HEK293T (cell line): ENCODE results near the gene DOCK7.

ENCODE experiments used
- CTCF ChIA-PET: fragments of 350-600 bp; formaldehyde crosslinking; extraction: SDS; loops from one replicate; lab custom pipeline; 2021; ENCODE audit warnings: antibody characterized with exemption, inconsistent platforms; lab: Yijun Ruan, JAX
- POLR2A ChIA-PET: fragments of 350-600 bp; formaldehyde crosslinking; extraction: SDS; loops from one replicate; lab custom pipeline; 2020; ENCODE audit warnings: antibody characterized with exemption, inconsistent platforms; lab: Yijun Ruan, JAX
- DNase-seq: peaks from one replicate; pipeline ENCODE4 v3.0.0; 2012; ENCODE audit warnings: mixed read lengths; ENCODE audit errors: extremely low spot score
- ARNT ChIP-seq: fragments of 450-650 bp; IDR thresholded peaks from 2 replicates; pipeline ENCODE4 v1.6.1; 2017; ENCODE audit warnings: mild to moderate bottlenecking
- BHLHE40 ChIP-seq: fragments of 450-650 bp; IDR thresholded peaks from 2 replicates; pipeline ENCODE4 v1.6.1; 2016; ENCODE audit warnings: mild to moderate bottlenecking, moderate library complexity, borderline replicate concordance
- CTBP1 ChIP-seq: fragments of 450-650 bp; IDR thresholded peaks from 2 replicates; pipeline ENCODE4 v1.6.1; 2016; ENCODE audit warnings: borderline replicate concordance
- ELF4 ChIP-seq: fragments of 450-650 bp; IDR thresholded peaks from 2 replicates; pipeline ENCODE4 v1.6.1; 2017; ENCODE audit warnings: antibody characterized with exemption
- FOXA1 ChIP-seq: fragments of 450-650 bp; IDR thresholded peaks from 2 replicates; pipeline ENCODE4 v1.6.1; 2016; ENCODE audit warnings: mild to moderate bottlenecking
- FOXK2 ChIP-seq: fragments of 450-650 bp; IDR thresholded peaks from 2 replicates; pipeline ENCODE4 v1.6.1; 2016; ENCODE audit warnings: mild to moderate bottlenecking
- FOXM1 ChIP-seq: fragments of 450-650 bp; IDR thresholded peaks from 2 replicates; pipeline ENCODE4 v1.6.1; 2017; ENCODE audit warnings: mild to moderate bottlenecking, borderline replicate concordance
- HDGF ChIP-seq: fragments of 450-650 bp; IDR thresholded peaks from 2 replicates; pipeline ENCODE4 v1.6.1; 2017; ENCODE audit warnings: antibody characterized with exemption, borderline replicate concordance
- L3MBTL2 ChIP-seq: fragments of 450-650 bp; conservative IDR thresholded peaks from 2 replicates; pipeline ENCODE4 v1.6.1; 2016; ENCODE audit warnings: mild to moderate bottlenecking
- LEF1 ChIP-seq: fragments of 450-650 bp; IDR thresholded peaks from 2 replicates; pipeline ENCODE4 v1.6.1; 2017; ENCODE audit warnings: mild to moderate bottlenecking, borderline replicate concordance
- NFRKB ChIP-seq: fragments of 450-650 bp; IDR thresholded peaks from 2 replicates; pipeline ENCODE4 v1.6.1; 2016; ENCODE audit warnings: mild to moderate bottlenecking, moderate library complexity
- SP1 ChIP-seq: fragments of 450-650 bp; IDR thresholded peaks from 2 replicates; pipeline ENCODE4 v1.6.1; 2017
- SUZ12 ChIP-seq: fragments of 450-650 bp; IDR thresholded peaks from 2 replicates; pipeline ENCODE4 v1.6.1; 2016; ENCODE audit warnings: mild to moderate bottlenecking
- TARDBP ChIP-seq: fragments of 450-650 bp; IDR thresholded peaks from 2 replicates; pipeline ENCODE4 v1.6.1; 2016
- ZNF384 ChIP-seq: fragments of 450-650 bp; IDR thresholded peaks from 2 replicates; pipeline ENCODE4 v1.6.1; 2016
- TF ChIP-seq, protein P1 (sequence below): fragments of 450-650 bp; IDR thresholded peaks from 2 replicates; pipeline ENCODE4 v1.6.1; 2016

The DOCK7 gene

DNA sequence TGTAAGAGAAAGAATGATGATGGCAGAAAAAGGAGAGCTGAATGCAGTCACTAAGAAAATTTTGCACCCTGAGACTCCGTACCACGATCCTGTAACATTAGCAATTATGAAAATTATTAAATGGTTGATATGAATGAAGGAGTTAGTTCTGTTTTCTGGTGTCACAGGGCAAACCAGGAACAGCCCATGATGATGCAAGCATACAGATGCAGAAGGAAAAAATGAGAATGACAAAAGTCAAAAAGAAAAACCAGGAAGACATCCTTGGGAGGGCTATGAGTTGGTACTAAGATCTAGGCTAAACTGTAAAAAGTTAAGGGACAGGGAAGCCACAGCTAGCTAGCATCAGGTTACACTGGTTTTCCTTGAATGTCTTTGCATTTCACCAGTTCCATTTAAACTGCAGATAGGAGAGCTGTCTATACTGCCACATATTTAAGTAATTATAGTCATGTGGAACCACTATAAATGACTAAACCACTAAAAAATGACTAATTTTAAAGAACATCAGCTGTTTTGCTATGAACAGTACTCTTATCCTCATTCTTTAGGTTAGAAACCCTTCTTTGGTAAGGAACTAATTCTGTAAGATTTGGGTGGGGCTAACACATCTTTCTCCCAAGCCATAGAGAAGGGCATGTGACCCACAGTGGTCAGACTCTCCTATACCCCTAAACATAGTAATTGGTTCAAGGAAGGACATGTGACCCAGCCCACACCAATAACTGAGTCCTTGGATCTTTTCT, 11.4 kb downstream of the DOCK7 start:
- ChIA-PET CTCF (no interaction called here), POLR2A (no interaction called here)
- no peak for DNase-seq
- TF ChIP-seq, protein P1, sequence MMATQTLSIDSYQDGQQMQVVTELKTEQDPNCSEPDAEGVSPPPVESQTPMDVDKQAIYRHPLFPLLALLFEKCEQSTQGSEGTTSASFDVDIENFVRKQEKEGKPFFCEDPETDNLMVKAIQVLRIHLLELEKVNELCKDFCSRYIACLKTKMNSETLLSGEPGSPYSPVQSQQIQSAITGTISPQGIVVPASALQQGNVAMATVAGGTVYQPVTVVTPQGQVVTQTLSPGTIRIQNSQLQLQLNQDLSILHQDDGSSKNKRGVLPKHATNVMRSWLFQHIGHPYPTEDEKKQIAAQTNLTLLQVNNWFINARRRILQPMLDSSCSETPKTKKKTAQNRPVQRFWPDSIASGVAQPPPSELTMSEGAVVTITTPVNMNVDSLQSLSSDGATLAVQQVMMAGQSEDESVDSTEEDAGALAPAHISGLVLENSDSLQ = no peak
- TF ChIP-seq NFRKB (no peak), L3MBTL2 (no peak), CTBP1 (no peak), ELF4 (no peak), FOXM1 (no peak), FOXK2 (no peak), FOXA1 (no peak), ZNF384 (no peak), TARDBP (no peak), BHLHE40 (no peak), ARNT (no peak), SP1 (no peak), LEF1 (no peak), SUZ12 (no peak), HDGF (no peak)

DNA sequence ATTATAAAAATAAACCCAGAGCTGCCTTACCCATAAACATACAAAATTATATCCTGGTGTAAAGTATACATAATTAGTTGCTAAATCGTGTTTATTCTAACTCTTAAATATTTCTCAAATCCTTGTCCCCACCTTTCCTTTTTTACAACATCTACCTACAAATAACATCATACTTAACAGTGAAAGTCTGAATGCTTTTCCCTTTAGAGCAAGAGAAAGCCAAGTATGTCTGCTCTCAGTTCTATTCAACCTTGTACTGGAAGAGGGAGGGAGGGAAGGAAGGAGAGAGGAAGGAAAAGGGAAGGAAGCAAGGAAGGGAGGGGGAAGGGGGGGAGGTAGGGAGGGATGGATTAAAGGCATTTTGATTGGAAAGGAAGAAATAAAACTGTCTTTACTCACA, 14.6 kb downstream of the DOCK7 start:
- DNase-seq = no peak
- TF ChIP-seq L3MBTL2 = no peak
- TF ChIP-seq TARDBP = no peak
- no peak for TF ChIP-seq BHLHE40
- TF ChIP-seq SP1 = no peak
- TF ChIP-seq, protein P1 = no peak
- no peak for TF ChIP-seq ARNT
- TF ChIP-seq HDGF = no peak
- no peak for TF ChIP-seq NFRKB
- no peak for TF ChIP-seq SUZ12
- TF ChIP-seq FOXM1 = no peak
- CTCF ChIA-PET = no interaction called here
- POLR2A ChIA-PET = no interaction called here

DNA sequence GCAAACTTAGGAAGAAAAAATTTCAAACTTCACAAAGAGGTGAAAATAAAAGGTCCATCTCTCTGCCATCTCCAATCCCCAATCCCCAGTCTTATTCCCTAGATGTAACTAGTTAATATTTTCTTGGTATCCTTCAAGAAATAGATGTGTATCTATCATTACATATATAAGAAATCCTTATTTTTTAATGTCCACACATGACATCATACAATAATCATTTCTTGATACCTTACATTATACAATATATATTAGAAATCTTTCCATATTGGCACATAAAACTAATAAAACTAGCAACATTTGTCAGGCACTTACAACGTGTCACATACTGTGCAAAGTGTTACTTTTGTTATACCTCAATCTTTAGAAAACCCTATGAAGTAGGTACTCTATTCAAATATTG, 16.2 kb downstream of the DOCK7 start:
- POLR2A ChIA-PET = no interaction called here
- TF ChIP-seq FOXK2 = no peak
- no peak for TF ChIP-seq HDGF
- no peak for TF ChIP-seq LEF1
- no peak for TF ChIP-seq NFRKB
- TF ChIP-seq BHLHE40 = no peak
- no peak for TF ChIP-seq ARNT
- no peak for DNase-seq
- CTCF ChIA-PET = no interaction called here

DNA sequence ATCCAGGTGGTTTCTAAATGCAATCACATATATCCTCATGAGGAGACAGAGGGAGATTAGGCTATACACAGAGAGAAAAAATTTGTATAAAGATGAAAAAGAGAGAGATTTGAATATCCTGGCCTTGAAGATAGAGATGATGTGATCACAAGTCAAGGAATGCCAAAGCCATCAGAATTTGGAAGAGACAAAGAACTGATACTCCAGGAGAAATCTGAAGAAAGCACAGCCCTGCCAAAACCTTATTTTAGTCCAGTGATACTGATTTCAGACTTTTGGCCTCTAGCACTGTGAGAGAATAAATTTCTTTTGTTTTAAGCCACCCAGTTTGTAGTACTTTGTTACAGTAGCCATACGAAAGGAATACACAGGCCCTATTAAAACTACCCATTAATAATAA, 33.4 kb downstream of the DOCK7 start:
- ChIA-PET POLR2A (no interaction called here), CTCF (no interaction called here)
- DNase-seq = no peak
- TF ChIP-seq NFRKB (no peak), BHLHE40 (no peak), FOXA1 (no peak), FOXM1 (no peak), ARNT (no peak), TARDBP (no peak), ZNF384 (no peak), CTBP1 (no peak), HDGF (no peak), SP1 (no peak), SUZ12 (no peak), FOXK2 (no peak), L3MBTL2 (no peak), LEF1 (no peak)
- TF ChIP-seq, protein P1 = no peak

DNA sequence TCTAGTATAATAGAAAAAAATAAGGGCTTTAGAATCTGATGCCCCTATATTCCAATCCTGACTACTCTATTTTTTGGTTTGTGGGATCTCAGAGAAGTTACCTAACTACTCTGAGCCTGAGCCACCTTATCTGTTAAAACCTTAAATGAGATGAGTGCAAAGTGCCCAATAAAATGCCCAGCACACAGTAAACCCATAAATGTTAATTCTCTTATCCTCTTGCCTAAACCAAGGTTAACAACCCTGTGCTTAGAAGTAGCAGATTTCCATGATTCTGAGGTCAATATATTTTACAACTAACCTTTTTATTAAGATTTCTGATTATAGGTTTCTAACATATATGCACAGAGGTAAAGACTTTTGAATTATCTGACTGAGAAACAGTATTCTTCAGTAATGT, 35.8 kb downstream of the DOCK7 start:
- TF ChIP-seq FOXM1 (no peak), FOXA1 (no peak), BHLHE40 (no peak), SP1 (no peak), HDGF (no peak), ELF4 (no peak), ZNF384 (no peak), SUZ12 (no peak), ARNT (no peak), CTBP1 (no peak), NFRKB (no peak), L3MBTL2 (no peak)
- no peak for DNase-seq
- ChIA-PET POLR2A (no interaction called here), CTCF (no interaction called here)

DNA sequence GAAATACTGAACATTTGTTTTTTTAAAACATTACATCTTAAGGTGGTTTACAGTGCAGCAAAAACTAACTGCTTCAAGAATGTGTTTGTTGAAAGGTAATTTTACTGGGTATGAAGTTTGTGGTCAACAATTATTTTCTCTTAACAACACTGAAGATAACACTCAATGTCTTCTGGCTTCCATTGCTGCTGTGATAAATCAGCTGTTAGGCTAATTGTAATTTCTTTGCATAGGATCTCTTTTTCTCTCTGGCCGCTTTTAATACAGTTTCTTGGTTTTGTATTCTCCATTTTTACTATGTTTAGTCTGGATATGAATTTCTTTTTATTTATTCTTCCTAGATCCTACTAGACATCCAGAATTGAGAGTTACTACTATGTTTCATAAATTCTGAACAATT, 44.9 kb downstream of the DOCK7 start:
- CTCF ChIA-PET = no interaction called here
- no peak for DNase-seq
- POLR2A ChIA-PET = no interaction called here

More for the DNA sequence above, 44.9 kb downstream of the DOCK7 start:
- TF ChIP-seq LEF1 (no peak), SUZ12 (no peak), SP1 (no peak), FOXK2 (no peak), ARNT (no peak), BHLHE40 (no peak)
